ENCODE results near the gene TRMT10B.
"Not testable (repeated sequence)": the region's sequence is repeated elsewhere in the genome, so short reads cannot be mapped to it uniquely, and the experiment has no call there.

TRMT10B gene

GRCh38 chr9:37753489-37754190, at the start of gene TRMT10B:
TSS of gene TRMT10B (plus strand) at chr9:37753805. CDS start at chr9:37761932, 8,127 bp downstream.
- peak; percentile 73 to 74 for DNase-seq

GRCh38 chr9:37705787-37706186, 47.8 kb upstream of the TRMT10B start:
- DNase-seq = no peak

GRCh38 chr9:37706290-37706689, 47.3 kb upstream of the TRMT10B start:
- no peak for DNase-seq

- no peak for DNase-seq
Measured at GRCh38 chr9:37707748-37708147, 45.9 kb upstream of the TRMT10B start.

- DNase-seq = no peak
Measured at GRCh38 chr9:37710046-37710445, 43.6 kb upstream of the TRMT10B start.

GRCh38 chr9:37715260-37715659, 38.3 kb upstream of the TRMT10B start:
- DNase-seq = no peak

GRCh38 chr9:37715991-37716505, 37.6 kb upstream of the TRMT10B start:
- no peak for DNase-seq

- no peak for DNase-seq
Measured at GRCh38 chr9:37719526-37719925, 34.1 kb upstream of the TRMT10B start.

GRCh38 chr9:37727013-37727412, 26.6 kb upstream of the TRMT10B start:
- no peak for DNase-seq

GRCh38 chr9:37729499-37729898, 24.1 kb upstream of the TRMT10B start:
- no peak for DNase-seq

GRCh38 chr9:37730256-37730655, 23.3 kb upstream of the TRMT10B start:
- no peak for DNase-seq

- DNase-seq = no peak
Measured at GRCh38 chr9:37730839-37731238, 22.8 kb upstream of the TRMT10B start.

- no peak for DNase-seq
Measured at GRCh38 chr9:37732086-37732741, 21.4 kb upstream of the TRMT10B start.

GRCh38 chr9:37732952-37733351, 20.7 kb upstream of the TRMT10B start:
- DNase-seq = no peak

- no peak for DNase-seq
Measured at GRCh38 chr9:37739222-37739621, 14.4 kb upstream of the TRMT10B start.

- DNase-seq = no peak
Measured at GRCh38 chr9:37740128-37740527, 13.5 kb upstream of the TRMT10B start.

GRCh38 chr9:37740631-37741328, 12.8 kb upstream of the TRMT10B start:
- DNase-seq = no peak

- DNase-seq = no peak
Measured at GRCh38 chr9:37745970-37746369, 7.6 kb upstream of the TRMT10B start.

GRCh38 chr9:37746448-37747270, 6.9 kb upstream of the TRMT10B start:
- DNase-seq = no peak

- DNase-seq = peak; percentile 40 to 53
Measured at GRCh38 chr9:37747271-37747753, 6.3 kb upstream of the TRMT10B start.

GRCh38 chr9:37749129-37749528, 4.5 kb upstream of the TRMT10B start:
- no peak for DNase-seq

- no peak for DNase-seq
Measured at GRCh38 chr9:37751186-37751585, 2.4 kb upstream of the TRMT10B start.

GRCh38 chr9:37751704-37752103, 1.9 kb upstream of the TRMT10B start:
- not testable (repeated sequence) for DNase-seq
